GM12878 (cell line): Measurements from ENCODE around the gene NTM. TPM values are rescaled to one million over a fixed set of nuclear protein-coding genes. Genes with fewer than 3 reads are reported as not detected.

Experiments
- ATAC-seq: fragments of 200-7000 bp; cut with Tn5 transposase; 3 replicates; pipeline ENCODE4 v1.9.1; 2020; ENCODE audit warnings: mild to moderate bottlenecking, moderate library complexity
- BruUV-seq: library from RNA; stranded (reverse); fragments of 400-500 nt; replicated peaks from 2 replicates; lab custom pipeline; 2021; lab: Mats Ljungman, UMichigan
- CTCF ChIA-PET: fragments of 300-600 bp; sonication (Branson Sonifier 250); formaldehyde crosslinking; extraction: SDS; loops from one replicate; lab custom pipeline; 2021; ENCODE audit warnings: inconsistent platforms; lab: Yijun Ruan, JAX
- POLR2A ChIA-PET: fragments of 350-600 bp; formaldehyde crosslinking; extraction: SDS; loops from one replicate; lab custom pipeline; 2021; ENCODE audit warnings: inconsistent platforms; lab: Charles Lee
- RAD21 ChIA-PET: fragments of 300-600 bp; sonication (Branson Sonifier 250); formaldehyde crosslinking; loops from one replicate; lab custom pipeline; 2023; ENCODE audit warnings: antibody characterized with exemption; ENCODE audit not compliant: unreplicated experiment; lab: Charles Lee
- SMC1A ChIA-PET: fragments of 300-600 bp; sonication (Branson Sonifier 250); formaldehyde crosslinking; loops from one replicate; lab custom pipeline; 2023; ENCODE audit not compliant: unreplicated experiment, uncharacterized antibody; lab: Charles Lee
- DNase-seq: peaks from one replicate; pipeline ENCODE4 v3.0.0-alpha.2; 2011; ENCODE audit warnings: low read depth, low spot score
- FAIRE-seq: peaks from 3 replicates; lab custom pipeline; 2011; peaks lifted over from hg19 to GRCh38; lab: Jason Lieb, UNC
- H2AFZ ChIP-seq: 2 replicates; pipeline ENCODE4 v1.6.0; 2011; ENCODE audit warnings: low read depth, low read length, control low read depth; ENCODE audit not compliant: control insufficient read depth
- H3K27ac ChIP-seq: 2 replicates; pipeline ENCODE4 v1.5.1; 2011; ENCODE audit warnings: control low read depth; ENCODE audit not compliant: control insufficient read depth, insufficient read depth
- H3K27me3 ChIP-seq, 2 experiments: replicated peaks in 1 of 2; 2 replicates each; pipeline versions ENCODE4 v1.6.0 to v1.6.1; 2011; ENCODE audit warnings: low read length in 1 of 2; ENCODE audit not compliant: control insufficient read depth in 2 of 2, insufficient read depth in 2 of 2
- H3K36me3 ChIP-seq, 2 experiments: 2 replicates each; pipeline ENCODE4 v1.5.1; 2011; ENCODE audit warnings: low read length in 1 of 2; ENCODE audit not compliant: control insufficient read depth in 2 of 2, insufficient read depth in 2 of 2
- H3K4me1 ChIP-seq: 2 replicates; pipeline ENCODE4 v1.6.1; 2011; ENCODE audit warnings: mild to moderate bottlenecking, low read length, moderate library complexity, mixed read lengths; ENCODE audit not compliant: control insufficient read depth, insufficient read depth
- H3K4me2 ChIP-seq: 2 replicates; pipeline ENCODE4 v1.6.0; 2011; ENCODE audit warnings: control low read depth; ENCODE audit not compliant: control insufficient read depth, insufficient read depth
- H3K4me3 ChIP-seq: fragments of 200-600 bp; sonication (generic); 2 replicates; pipeline ENCODE4 v1.5.1; 2016
- H3K79me2 ChIP-seq: 2 replicates; pipeline ENCODE4 v1.6.0; 2011; ENCODE audit warnings: low read length; ENCODE audit not compliant: control insufficient read depth, insufficient read depth
- H3K9ac ChIP-seq: 2 replicates; pipeline ENCODE4 v1.8.0; 2011; ENCODE audit warnings: low read length, control low read depth, mixed read lengths; ENCODE audit not compliant: control insufficient read depth, insufficient read depth
- H3K9me3 ChIP-seq: replicated peaks from 3 replicates; pipeline ENCODE4 v1.5.1; 2011; ENCODE audit warnings: mild to moderate bottlenecking, low read length; ENCODE audit not compliant: control insufficient read depth, insufficient read depth
- H4K20me1 ChIP-seq: 2 replicates; pipeline ENCODE4 v1.6.0; 2011; ENCODE audit not compliant: control insufficient read depth, insufficient read depth
- ATF7 ChIP-seq: fragments of 450-650 bp; IDR thresholded peaks from 2 replicates; pipeline ENCODE4 v1.6.1; 2016; ENCODE audit warnings: low read depth, mild to moderate bottlenecking
- BRCA1 ChIP-seq: IDR thresholded peaks from 2 replicates; pipeline ENCODE4 v1.6.1; 2011; ENCODE audit warnings: low read depth, low read length, improper control_type of control experiment
- CHD1 ChIP-seq: IDR thresholded peaks from 2 replicates; pipeline ENCODE4 v1.6.1; 2012; ENCODE audit warnings: low read depth, low read length, improper control_type of control experiment
- ELK1 ChIP-seq: IDR thresholded peaks from 2 replicates; pipeline ENCODE4 v1.6.1; 2012; ENCODE audit warnings: low read depth, low read length, improper control_type of control experiment
- HDAC2 ChIP-seq: fragments of 200-600 bp; sonication (generic); IDR thresholded peaks from 2 replicates; pipeline ENCODE4 v1.6.1; 2017
- HSF1 ChIP-seq: fragments of 150-350 bp; IDR thresholded peaks from 2 replicates; pipeline ENCODE4 v1.6.1; 2014; ENCODE audit warnings: mild to moderate bottlenecking, low read depth, low read length
- MYB ChIP-seq: fragments of 150-350 bp; IDR thresholded peaks from 2 replicates; pipeline ENCODE4 v1.6.1; 2014; ENCODE audit warnings: mild to moderate bottlenecking, low read depth, low read length, borderline replicate concordance
- NFIC ChIP-seq: IDR thresholded peaks from 2 replicates; pipeline ENCODE4 v1.6.1; 2012; ENCODE audit warnings: low read depth, mild to moderate bottlenecking, inconsistent platforms, low read length, moderate library complexity
- NFYB ChIP-seq: IDR thresholded peaks from 2 replicates; pipeline ENCODE4 v1.6.1; 2011; ENCODE audit warnings: low read depth, mild to moderate bottlenecking, low read length, improper control_type of control experiment, moderate library complexity; ENCODE audit not compliant: insufficient read depth
- RCOR1 ChIP-seq: conservative IDR thresholded peaks from 2 replicates; pipeline ENCODE4 v1.6.1; 2012; ENCODE audit warnings: low read depth, low read length, improper control_type of control experiment
- ZBTB4 ChIP-seq: fragments of 450-650 bp; formaldehyde crosslinking; IDR thresholded peaks from 2 replicates; pipeline ENCODE4 v1.4.0; 2022; ENCODE audit warnings: mild to moderate bottlenecking, moderate library complexity
- ZNF217 ChIP-seq: fragments of 450-650 bp; IDR thresholded peaks from 2 replicates; pipeline ENCODE4 v1.6.1; 2017; ENCODE audit warnings: antibody characterized with exemption, mild to moderate bottlenecking
- WGBS: methylation state at CpG from one replicate; pipeline ENCODE4 v1.1.6; 2016; ENCODE audit warnings: low lambda C conversion rate; ENCODE audit not compliant: insufficient replicate concordance, insufficient coverage; ENCODE audit errors: missing lambda C conversion rate; 5-methylcytosine and 5-hydroxymethylcytosine counted together
- in situ Hi-C: fragments of 300-500 bp; cut with MboI; formaldehyde crosslinking; loops from 9 replicates; pipeline ENCODE4 v1.14.3; 2018; ENCODE audit warnings: mixed read lengths
- intact Hi-C: fragments of 100-400 bp; cut with micrococcal nuclease; formaldehyde crosslinking; loops from one replicate; pipeline ENCODE4 v1.14.2; 2022; ENCODE audit not compliant: unreplicated experiment
- polyA plus RNA-seq, 11 experiments: library from polyadenylated mRNA; depleted of rRNA in 4 of 11; unstranded in 6 of 11; stranded (reverse) in 5 of 11; fragments of >200 nt; fragmentation: Nextera tagmentation in 4 of 11; fragmentation: Illumina TruSeq in 1 of 11; extraction: Ambion mirVana in 4 of 11; extraction: Trizol in 1 of 11; gene quantifications; 1 replicate in 1 of 11; 2 replicates in 10 of 11; pipeline versions ENCODE4 v1.2.1 to v1.2.3, GENCODE V29; 2011 to 2016; ENCODE audit warnings: inconsistent platforms in 2 of 11, missing spikeins in 2 of 11, low read depth in 1 of 11
- total RNA-seq, 4 experiments: library from RNA; depleted of rRNA in 3 of 4; stranded (reverse); fragments of >200 nt in 3 of 4; fragmentation: Illumina TruSeq in 1 of 4; extraction: Trizol in 1 of 4; gene quantifications; 2 replicates each; pipeline versions ENCODE4 v1.2.1 to v1.2.3, GENCODE V29; 2013 to 2021

NTM gene
- total and polyA plus RNA-seq, 10 of the 15 experiments (the other 5 are each of a cell fraction or from before 2014, with no cell fraction given), result not detected

GRCh38 chr11:131964698-131965483 lies 594.5 kb downstream of the NTM start:
- no TSS peak for BruUV-seq
- ChIA-PET POLR2A (no interaction called here), RAD21 (no interaction called here), CTCF (interaction anchor here (0.7 kb wide), 1 partner anchor 13 kb away, joined by 3 read pairs; no protein-coding TSS in a partner anchor), SMC1A (no interaction called here)
- WGBS, result 31% methylated on average over 9 of the region's 9 CpGs
- H3K27me3 ChIP-seq, result peaks cover 0 to 4% of the 10 kb centered on the region in 2 experiments; a peak in 2 of 4 replicates
- no peak overlapping the region for H3K27ac ChIP-seq
- no peaks in the 10 kb centered on the region for H3K4me1 ChIP-seq
- no peak overlapping the region for H2AFZ ChIP-seq
- no peak overlapping the region for H3K4me3 ChIP-seq
- DNase-seq, result no peak
- H3K79me2 ChIP-seq, result no peaks in the 10 kb centered on the region
- intact Hi-C loops, result no loop called here
- no peak for ATAC-seq
- H3K9ac ChIP-seq, result no peak overlapping the region
- H4K20me1 ChIP-seq, result no peaks in the 10 kb centered on the region
- no peaks in the 10 kb centered on the region for H3K9me3 ChIP-seq
- no peaks in the 10 kb centered on the region for H3K36me3 ChIP-seq
- no peak for TF ChIP-seq NFIC
- no peak for TF ChIP-seq HDAC2
- no peak for TF ChIP-seq CHD1
- no peak for TF ChIP-seq ZNF217
- no peak overlapping the region for H3K4me2 ChIP-seq
- in situ Hi-C loops, result no loop called here
- FAIRE-seq, result no peak

GRCh38 chr11:131965504-131965903 lies 595.1 kb downstream of the NTM start:
- ATAC-seq (no peak), FAIRE-seq (no peak), DNase-seq (no peak)
- BruUV-seq, result no TSS peak
- intact Hi-C loops, result no loop called here
- no peak overlapping the region for H3K9ac ChIP-seq
- ChIA-PET RAD21 (no interaction called here), CTCF (no interaction called here), SMC1A (no interaction called here), POLR2A (no interaction called here)
- no peaks in the 10 kb centered on the region for H4K20me1 ChIP-seq
- H3K4me1 ChIP-seq, result no peaks in the 10 kb centered on the region
- WGBS, result 23% methylated on average over 3 of the region's 3 CpGs
- H3K79me2 ChIP-seq, result no peaks in the 10 kb centered on the region
- H3K9me3 ChIP-seq, result no peaks in the 10 kb centered on the region
- in situ Hi-C loops, result no loop called here
- peaks cover 0 to 3% of the 10 kb centered on the region in 2 experiments; a peak in 2 of 4 replicates for H3K27me3 ChIP-seq
- no peak overlapping the region for H3K27ac ChIP-seq
- no peak overlapping the region for H3K4me3 ChIP-seq
- no peak overlapping the region for H3K4me2 ChIP-seq
- H3K36me3 ChIP-seq, result no peaks in the 10 kb centered on the region
- no peak overlapping the region for H2AFZ ChIP-seq
- no peak for TF ChIP-seq BRCA1
- TF ChIP-seq ELK1, result no peak
- no peak for TF ChIP-seq MYB
- no peak for TF ChIP-seq ZBTB4 (CRISPR knock-in tag)
- TF ChIP-seq NFYB, result no peak
- no peak for TF ChIP-seq HSF1
- no peak for TF ChIP-seq ATF7
- TF ChIP-seq RCOR1, result no peak
